GM12878 (cell line): ENCODE results near the gene METAP2. TPM values are rescaled to one million over a fixed set of nuclear protein-coding genes. Genes with fewer than 3 reads are reported as not detected.

Experiments
- ATAC-seq: fragments of 200-7000 bp; cut with Tn5 transposase; 3 replicates; pipeline ENCODE4 v1.9.1; 2020; ENCODE audit warnings: mild to moderate bottlenecking, moderate library complexity
- BruUV-seq: library from RNA; stranded (reverse); fragments of 400-500 nt; replicated peaks from 2 replicates; lab custom pipeline; 2021; lab: Mats Ljungman, UMichigan
- CTCF ChIA-PET: fragments of 300-600 bp; sonication (Branson Sonifier 250); formaldehyde crosslinking; extraction: SDS; loops from one replicate; lab custom pipeline; 2021; ENCODE audit warnings: inconsistent platforms; lab: Yijun Ruan, JAX
- POLR2A ChIA-PET: fragments of 350-600 bp; formaldehyde crosslinking; extraction: SDS; loops from one replicate; lab custom pipeline; 2021; ENCODE audit warnings: inconsistent platforms; lab: Charles Lee
- RAD21 ChIA-PET: fragments of 300-600 bp; sonication (Branson Sonifier 250); formaldehyde crosslinking; loops from one replicate; lab custom pipeline; 2023; ENCODE audit warnings: antibody characterized with exemption; ENCODE audit not compliant: unreplicated experiment; lab: Charles Lee
- SMC1A ChIA-PET: fragments of 300-600 bp; sonication (Branson Sonifier 250); formaldehyde crosslinking; loops from one replicate; lab custom pipeline; 2023; ENCODE audit not compliant: unreplicated experiment, uncharacterized antibody; lab: Charles Lee
- DNase-seq: peaks from one replicate; pipeline ENCODE4 v3.0.0-alpha.2; 2011; ENCODE audit warnings: low read depth, low spot score
- FAIRE-seq: peaks from 3 replicates; lab custom pipeline; 2011; peaks lifted over from hg19 to GRCh38; lab: Jason Lieb, UNC
- H2AFZ ChIP-seq: 2 replicates; pipeline ENCODE4 v1.6.0; 2011; ENCODE audit warnings: low read depth, low read length, control low read depth; ENCODE audit not compliant: control insufficient read depth
- H3K27ac ChIP-seq: 2 replicates; pipeline ENCODE4 v1.5.1; 2011; ENCODE audit warnings: control low read depth; ENCODE audit not compliant: control insufficient read depth, insufficient read depth
- H3K27me3 ChIP-seq, 2 experiments: replicated peaks in 1 of 2; 2 replicates each; pipeline versions ENCODE4 v1.6.0 to v1.6.1; 2011; ENCODE audit warnings: low read length in 1 of 2; ENCODE audit not compliant: control insufficient read depth in 2 of 2, insufficient read depth in 2 of 2
- H3K36me3 ChIP-seq, 2 experiments: 2 replicates each; pipeline ENCODE4 v1.5.1; 2011; ENCODE audit warnings: low read length in 1 of 2; ENCODE audit not compliant: control insufficient read depth in 2 of 2, insufficient read depth in 2 of 2
- H3K4me1 ChIP-seq: 2 replicates; pipeline ENCODE4 v1.6.1; 2011; ENCODE audit warnings: mild to moderate bottlenecking, low read length, moderate library complexity, mixed read lengths; ENCODE audit not compliant: control insufficient read depth, insufficient read depth
- H3K4me2 ChIP-seq: 2 replicates; pipeline ENCODE4 v1.6.0; 2011; ENCODE audit warnings: control low read depth; ENCODE audit not compliant: control insufficient read depth, insufficient read depth
- H3K4me3 ChIP-seq: fragments of 200-600 bp; sonication (generic); 2 replicates; pipeline ENCODE4 v1.5.1; 2016
- H3K79me2 ChIP-seq: 2 replicates; pipeline ENCODE4 v1.6.0; 2011; ENCODE audit warnings: low read length; ENCODE audit not compliant: control insufficient read depth, insufficient read depth
- H3K9ac ChIP-seq: 2 replicates; pipeline ENCODE4 v1.8.0; 2011; ENCODE audit warnings: low read length, control low read depth, mixed read lengths; ENCODE audit not compliant: control insufficient read depth, insufficient read depth
- H3K9me3 ChIP-seq: replicated peaks from 3 replicates; pipeline ENCODE4 v1.5.1; 2011; ENCODE audit warnings: mild to moderate bottlenecking, low read length; ENCODE audit not compliant: control insufficient read depth, insufficient read depth
- H4K20me1 ChIP-seq: 2 replicates; pipeline ENCODE4 v1.6.0; 2011; ENCODE audit not compliant: control insufficient read depth, insufficient read depth
- BACH1 ChIP-seq: fragments of 450-650 bp; IDR thresholded peaks from 2 replicates; pipeline ENCODE4 v1.6.1; 2017; ENCODE audit warnings: mild to moderate bottlenecking, borderline replicate concordance
- CHD1 ChIP-seq: IDR thresholded peaks from 2 replicates; pipeline ENCODE4 v1.6.1; 2012; ENCODE audit warnings: low read depth, low read length, improper control_type of control experiment
- E4F1 ChIP-seq: fragments of 450-650 bp; IDR thresholded peaks from 2 replicates; pipeline ENCODE4 v1.6.1; 2018; ENCODE audit warnings: borderline replicate concordance, mild to moderate bottlenecking; ENCODE audit not compliant: partially characterized antibody
- HDAC2 ChIP-seq: fragments of 200-600 bp; sonication (generic); IDR thresholded peaks from 2 replicates; pipeline ENCODE4 v1.6.1; 2017
- MTA2 ChIP-seq: fragments of 450-650 bp; IDR thresholded peaks from 2 replicates; pipeline ENCODE4 v1.6.1; 2016; ENCODE audit warnings: low read depth, mild to moderate bottlenecking, moderate library complexity
- POLR2AphosphoS2 ChIP-seq: IDR thresholded peaks from 2 replicates; pipeline ENCODE4 v1.6.1; 2011; ENCODE audit warnings: low read depth, mild to moderate bottlenecking, low read length, improper control_type of control experiment, moderate library complexity
- RELA ChIP-seq: fragments of 450-650 bp; IDR thresholded peaks from 2 replicates; pipeline ENCODE4 v1.8.0; 2014; ENCODE audit warnings: borderline replicate concordance; ENCODE audit not compliant: partially characterized antibody
- SIX5 ChIP-seq: IDR thresholded peaks from 2 replicates; pipeline ENCODE4 v1.6.1; 2011; ENCODE audit warnings: mild to moderate bottlenecking, low read depth, low read length, moderate library complexity; ENCODE audit not compliant: severe bottlenecking
- USF1 ChIP-seq: IDR thresholded peaks from 2 replicates; pipeline ENCODE4 v1.6.1; 2011; ENCODE audit warnings: borderline replicate concordance, low read depth, mild to moderate bottlenecking, moderate library complexity, mixed read lengths, low read length; ENCODE audit not compliant: insufficient read depth; ENCODE audit errors: extremely low read length
- ZNF24 ChIP-seq: fragments of 450-650 bp; IDR thresholded peaks from 2 replicates; pipeline ENCODE4 v1.6.1; 2017; ENCODE audit warnings: antibody characterized with exemption, mild to moderate bottlenecking
- ZNF274 ChIP-seq: IDR thresholded peaks from one replicate; pipeline ENCODE4 v1.8.0; 2011; ENCODE audit not compliant: insufficient read length, insufficient read depth
- ZNF592 ChIP-seq: fragments of 450-650 bp; IDR thresholded peaks from 2 replicates; pipeline ENCODE4 v1.6.1; 2017; ENCODE audit warnings: mild to moderate bottlenecking, moderate library complexity
- WGBS: methylation state at CpG from one replicate; pipeline ENCODE4 v1.1.6; 2016; ENCODE audit warnings: low lambda C conversion rate; ENCODE audit not compliant: insufficient replicate concordance, insufficient coverage; ENCODE audit errors: missing lambda C conversion rate; 5-methylcytosine and 5-hydroxymethylcytosine counted together
- in situ Hi-C: fragments of 300-500 bp; cut with MboI; formaldehyde crosslinking; loops from 9 replicates; pipeline ENCODE4 v1.14.3; 2018; ENCODE audit warnings: mixed read lengths
- intact Hi-C: fragments of 100-400 bp; cut with micrococcal nuclease; formaldehyde crosslinking; loops from one replicate; pipeline ENCODE4 v1.14.2; 2022; ENCODE audit not compliant: unreplicated experiment
- polyA plus RNA-seq, 11 experiments: library from polyadenylated mRNA; depleted of rRNA in 4 of 11; unstranded in 6 of 11; stranded (reverse) in 5 of 11; fragments of >200 nt; fragmentation: Nextera tagmentation in 4 of 11; fragmentation: Illumina TruSeq in 1 of 11; extraction: Ambion mirVana in 4 of 11; extraction: Trizol in 1 of 11; gene quantifications; 1 replicate in 1 of 11; 2 replicates in 10 of 11; pipeline versions ENCODE4 v1.2.1 to v1.2.3, GENCODE V29; 2011 to 2016; ENCODE audit warnings: inconsistent platforms in 2 of 11, missing spikeins in 2 of 11, low read depth in 1 of 11
- total RNA-seq, 4 experiments: library from RNA; depleted of rRNA in 3 of 4; stranded (reverse); fragments of >200 nt in 3 of 4; fragmentation: Illumina TruSeq in 1 of 4; extraction: Trizol in 1 of 4; gene quantifications; 2 replicates each; pipeline versions ENCODE4 v1.2.1 to v1.2.3, GENCODE V29; 2013 to 2021

Gene METAP2
- total and polyA plus RNA-seq, 10 of the 15 experiments (the other 5 are each of a cell fraction or from before 2014, with no cell fraction given), result 50.7 to 132 (median 73.9) TPM

GRCh38 chr12:95520816-95521215 is 46.9 kb downstream of the METAP2 start (continued):
- TF ChIP-seq ZNF24 (no peak), USF1 (no peak), HDAC2 (no peak)

GRCh38 chr12:95522692-95523091 is 48.7 kb downstream of the METAP2 start:
- in situ Hi-C loops, result no loop called here
- no peak for FAIRE-seq

More at GRCh38 chr12:95522692-95523091, 48.7 kb downstream of the METAP2 start:
- H3K9ac ChIP-seq, result no peak overlapping the region
- H3K9me3 ChIP-seq, result no peaks in the 10 kb centered on the region
- H2AFZ ChIP-seq, result no peak overlapping the region
- ChIA-PET POLR2A (no interaction called here), CTCF (interaction anchor here (1.0 to 1.2 kb wide), 2 partner anchors 10 to 12 kb away, joined by 3 read pairs; no protein-coding TSS in a partner anchor), RAD21 (no interaction called here), SMC1A (no interaction called here)
- H4K20me1 ChIP-seq, result no peaks in the 10 kb centered on the region
- ATAC-seq, result no peak
- H3K36me3 ChIP-seq, result no peaks in the 10 kb centered on the region
- no peaks in the 10 kb centered on the region for H3K79me2 ChIP-seq
- intact Hi-C loops, result no loop called here
- no peaks in the 10 kb centered on the region for H3K4me1 ChIP-seq
- WGBS, result 72% methylated on average over 8 of the region's 8 CpGs
- no peak overlapping the region for H3K4me3 ChIP-seq
- DNase-seq, result no peak
- TF ChIP-seq MTA2, result no peak
- no peak for TF ChIP-seq E4F1
- no peak for TF ChIP-seq HDAC2
- no peak for TF ChIP-seq ZNF274
- no peak for TF ChIP-seq BACH1
- TF ChIP-seq RELA, result no peak
- TF ChIP-seq SIX5, result no peak
- no peak for TF ChIP-seq POLR2AphosphoS2
- no peak for TF ChIP-seq ZNF592
- TF ChIP-seq CHD1, result no peak
- no TSS peak for BruUV-seq
- no peak overlapping the region for H3K4me2 ChIP-seq
- no peak overlapping the region for H3K27ac ChIP-seq
- H3K27me3 ChIP-seq, result no peaks in the 10 kb centered on the region; a peak in 1 of 4 replicates
